ENCODE data around the gene P2RX3.
"Not testable (repeated sequence)": the region's sequence is repeated elsewhere in the genome, so short reads cannot be mapped to it uniquely, and the experiment has no call there.

P2RX3 gene

GRCh38 chr11:57338142-57338541, at the start of gene P2RX3:
P2RX3 (plus strand) TSS chr11:57338352; CDS start chr11:57338551, 199 bp downstream.
- DNase-seq (ENCODE audit: low read depth in 2 of 2), result no peak

DNA sequence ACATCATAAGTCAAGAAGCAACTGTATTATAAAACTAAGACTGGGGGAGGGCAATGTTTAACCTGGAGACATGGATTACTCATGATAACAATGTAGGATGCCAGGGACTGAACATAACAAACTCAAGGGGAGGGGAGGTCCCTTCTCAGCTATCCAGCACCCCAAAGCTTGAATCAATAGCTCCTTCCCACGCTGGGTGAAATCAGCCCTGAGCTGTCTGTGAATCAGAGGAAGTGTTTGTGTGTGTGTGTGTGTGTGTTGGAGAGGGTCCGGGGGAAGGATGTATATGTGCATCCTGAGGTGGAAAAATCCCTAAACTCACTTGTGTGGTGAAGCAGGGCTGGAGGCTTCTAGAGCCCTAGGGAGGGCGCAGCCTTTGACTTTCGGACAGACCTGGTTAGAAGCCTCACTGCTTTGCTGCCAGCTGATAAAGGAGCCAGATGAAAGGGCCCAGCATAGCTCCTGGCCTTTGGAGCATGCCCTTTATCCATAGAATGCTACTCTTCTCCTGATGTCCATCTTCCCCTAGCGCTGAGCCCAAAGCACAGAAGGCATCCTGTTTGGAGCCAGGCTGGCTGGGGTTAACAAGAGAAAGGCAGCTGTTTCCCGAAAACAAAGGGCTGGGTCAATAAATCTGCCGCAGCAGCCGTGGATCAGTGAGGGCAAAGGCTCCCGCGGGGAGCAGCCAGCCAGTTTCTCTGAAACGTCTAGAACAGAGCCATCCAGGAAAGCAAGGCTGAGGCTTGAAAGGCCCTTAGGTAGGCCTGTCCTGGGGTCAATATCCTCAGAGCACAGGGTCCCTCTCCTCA, 49.2 kb upstream of the P2RX3 start:
- DNase-seq (ENCODE audit: low read depth in 2 of 2), result no peak

- DNase-seq (ENCODE audit: low read depth in 2 of 2), result no peak
These were observed 47.9 kb upstream of the P2RX3 start for GRCh38 chr11:57290288-57290687.

DNA sequence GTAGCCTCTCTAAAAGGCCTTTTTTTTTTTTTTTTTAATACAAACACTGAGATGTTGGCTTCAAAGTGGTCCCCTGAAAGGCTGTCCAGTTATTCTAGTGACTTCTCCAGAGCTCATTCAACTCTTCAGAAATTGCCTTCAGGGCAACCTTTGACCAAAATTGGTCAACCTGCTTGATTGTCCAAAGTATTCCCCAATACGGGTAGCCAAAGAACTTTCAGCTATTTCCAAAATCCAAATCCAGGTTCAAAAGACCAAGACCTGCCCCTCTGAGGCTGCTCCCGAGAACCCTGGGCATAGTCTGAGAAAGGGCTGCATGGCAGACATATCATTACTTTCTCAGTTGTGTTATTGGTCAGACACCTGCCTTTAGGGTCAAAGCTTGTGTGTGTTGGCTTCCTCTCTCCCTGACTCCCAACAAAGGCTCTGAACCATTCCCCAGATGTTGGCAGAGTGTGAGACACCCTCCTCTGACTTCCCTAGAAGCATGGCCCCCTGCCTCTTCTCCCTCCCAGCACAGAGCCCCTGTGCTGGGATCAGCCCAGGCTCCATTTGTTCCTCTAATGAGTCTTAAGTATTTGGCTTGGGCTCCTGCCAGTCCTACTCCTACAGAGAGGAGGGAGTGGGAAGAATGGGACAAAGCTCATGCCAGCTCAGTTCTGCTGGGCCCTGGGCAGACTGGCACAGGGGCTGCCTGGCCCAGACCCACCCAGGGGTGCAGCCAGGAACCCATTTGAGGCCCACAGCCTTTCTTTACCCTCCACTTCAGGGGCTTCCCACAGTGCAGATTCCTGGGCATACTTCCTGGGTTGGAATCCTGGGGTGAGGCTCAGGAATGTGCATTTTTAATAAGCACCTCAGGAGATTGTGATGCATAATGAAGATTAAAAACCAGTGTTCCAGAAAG, 43.7 kb upstream of the P2RX3 start:
- no peak for DNase-seq (ENCODE audit: low read depth in 2 of 2)

DNA sequence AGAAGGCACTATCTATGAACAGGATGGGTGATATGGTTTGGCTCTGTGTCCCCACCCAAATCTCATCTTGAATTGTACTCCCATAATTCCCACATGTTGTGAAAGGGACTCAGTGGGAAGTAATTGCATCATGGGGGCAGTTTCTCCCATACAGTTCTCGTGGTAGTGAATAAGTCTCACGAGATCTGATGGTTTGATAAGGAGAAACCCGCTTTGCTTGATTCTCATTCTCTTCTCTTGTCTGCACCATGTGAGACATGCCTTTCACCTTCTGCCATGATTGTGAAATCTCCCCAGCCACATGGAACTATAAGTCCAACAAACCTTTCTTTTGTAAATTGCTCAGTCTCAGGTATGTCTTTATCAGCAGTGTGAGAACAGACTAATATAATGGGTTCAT, 41.9 kb upstream of the P2RX3 start:
- not testable (repeated sequence) for DNase-seq (ENCODE audit: low read depth in 2 of 2)

GRCh38 chr11:57297221-57297620, 40.9 kb upstream of the P2RX3 start:
- no peak for DNase-seq (ENCODE audit: low read depth in 2 of 2)

DNA sequence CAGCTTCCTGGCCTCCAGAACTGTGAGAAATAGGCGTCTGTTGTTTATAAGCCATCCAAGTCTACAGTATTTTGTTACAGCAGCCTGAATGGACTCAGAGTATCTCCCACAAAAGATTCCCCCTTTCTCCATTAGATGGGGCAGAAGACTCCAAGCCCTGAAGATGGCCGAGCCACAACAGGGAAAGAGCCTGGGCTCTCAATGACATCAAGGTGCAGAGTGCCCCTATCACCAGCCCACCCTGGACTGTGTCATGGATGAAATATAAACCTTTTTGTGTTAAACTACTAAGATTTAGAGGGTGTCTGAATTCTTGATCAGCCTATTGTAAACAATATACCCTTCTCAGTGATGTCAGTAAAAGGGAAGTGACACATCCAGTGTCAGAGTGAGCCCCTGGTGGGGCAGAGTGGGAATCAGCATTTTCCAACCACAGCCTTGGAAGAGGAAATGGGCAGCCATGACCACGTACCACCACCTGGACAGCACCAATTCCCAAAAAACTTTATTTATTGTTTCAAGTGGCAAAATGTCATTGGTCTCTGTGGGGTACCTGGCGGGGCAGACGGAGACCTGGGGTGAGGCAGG, 38.9 kb upstream of the P2RX3 start:
- no peak for DNase-seq (ENCODE audit: low read depth in 2 of 2)

DNA sequence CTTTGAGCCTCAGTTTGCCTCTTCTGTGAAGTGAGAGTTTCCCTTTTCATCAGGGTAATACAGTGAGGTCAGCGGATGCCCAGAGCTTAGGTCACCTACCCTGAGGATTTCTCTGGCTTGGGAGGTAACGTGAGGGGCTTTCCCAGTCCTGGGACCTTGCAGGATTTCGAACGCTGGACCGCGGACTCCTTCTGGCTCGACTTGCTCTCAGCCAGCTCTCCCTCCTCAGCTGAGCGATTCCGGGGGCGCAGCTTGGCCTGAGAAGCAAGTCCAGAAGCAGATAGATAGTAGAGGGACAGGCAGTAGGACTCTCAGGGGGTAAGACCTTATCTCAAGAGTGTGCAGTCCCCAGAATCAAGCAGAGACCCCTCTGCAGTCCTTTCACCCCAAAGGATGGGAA, 37.4 kb upstream of the P2RX3 start:
- no peak for DNase-seq (ENCODE audit: low read depth in 2 of 2)

DNA sequence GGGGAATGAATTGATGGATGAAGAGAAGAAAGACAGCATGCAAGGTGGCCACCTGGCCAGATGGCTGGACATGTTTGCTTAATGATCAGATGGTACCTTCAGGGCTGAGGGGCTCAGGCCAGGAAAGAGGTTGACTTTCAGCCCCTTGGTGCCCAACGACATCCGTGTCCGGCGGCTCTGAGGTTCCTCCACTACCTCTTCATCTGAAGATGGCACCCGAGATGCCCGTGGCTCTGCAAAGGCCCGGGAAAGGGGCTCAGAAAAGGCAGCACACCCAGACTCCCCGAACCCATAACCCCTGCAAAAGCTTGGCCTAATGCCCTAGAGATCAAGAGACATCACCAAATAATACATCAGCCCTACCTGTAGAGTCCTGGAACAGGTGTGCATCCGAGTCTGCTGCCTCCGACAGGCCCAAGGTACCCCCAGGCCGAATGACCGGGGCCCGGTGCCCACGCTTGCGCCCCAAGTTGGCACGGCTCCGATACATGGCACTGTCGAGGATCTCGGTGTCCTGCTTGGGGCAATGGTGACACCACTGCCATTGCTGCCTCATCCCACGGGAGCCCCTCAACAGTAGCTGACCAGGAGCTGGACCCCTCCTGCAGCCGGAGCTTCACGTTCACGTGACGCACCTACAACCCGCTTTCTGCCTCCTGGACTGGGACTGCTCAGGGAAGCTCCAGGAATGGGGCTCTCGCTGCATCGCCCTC, 36.3 kb upstream of the P2RX3 start:
- no peak for DNase-seq (ENCODE audit: low read depth in 2 of 2)

DNA sequence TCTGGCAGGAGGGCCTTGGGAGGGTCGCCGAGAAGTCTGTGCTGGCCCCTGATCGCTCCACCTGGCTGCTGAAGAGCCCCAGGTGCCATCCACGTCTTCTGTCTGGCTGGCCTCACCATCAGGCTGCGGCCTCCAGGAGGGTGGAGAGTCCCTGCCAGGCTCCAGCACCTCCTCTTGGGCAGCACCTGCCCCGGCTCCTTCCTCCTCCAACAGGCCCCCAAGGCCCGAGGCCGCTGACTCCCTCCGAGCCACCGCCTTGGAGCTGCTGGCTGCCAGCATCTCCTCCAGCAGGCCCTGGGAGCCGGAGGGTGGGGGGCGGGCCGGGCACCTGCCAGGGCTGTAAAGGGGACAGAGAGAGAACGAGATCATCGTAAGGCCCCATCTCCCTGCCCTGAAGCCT, 35.7 kb upstream of the P2RX3 start:
- no peak for DNase-seq (ENCODE audit: low read depth in 2 of 2)

DNA sequence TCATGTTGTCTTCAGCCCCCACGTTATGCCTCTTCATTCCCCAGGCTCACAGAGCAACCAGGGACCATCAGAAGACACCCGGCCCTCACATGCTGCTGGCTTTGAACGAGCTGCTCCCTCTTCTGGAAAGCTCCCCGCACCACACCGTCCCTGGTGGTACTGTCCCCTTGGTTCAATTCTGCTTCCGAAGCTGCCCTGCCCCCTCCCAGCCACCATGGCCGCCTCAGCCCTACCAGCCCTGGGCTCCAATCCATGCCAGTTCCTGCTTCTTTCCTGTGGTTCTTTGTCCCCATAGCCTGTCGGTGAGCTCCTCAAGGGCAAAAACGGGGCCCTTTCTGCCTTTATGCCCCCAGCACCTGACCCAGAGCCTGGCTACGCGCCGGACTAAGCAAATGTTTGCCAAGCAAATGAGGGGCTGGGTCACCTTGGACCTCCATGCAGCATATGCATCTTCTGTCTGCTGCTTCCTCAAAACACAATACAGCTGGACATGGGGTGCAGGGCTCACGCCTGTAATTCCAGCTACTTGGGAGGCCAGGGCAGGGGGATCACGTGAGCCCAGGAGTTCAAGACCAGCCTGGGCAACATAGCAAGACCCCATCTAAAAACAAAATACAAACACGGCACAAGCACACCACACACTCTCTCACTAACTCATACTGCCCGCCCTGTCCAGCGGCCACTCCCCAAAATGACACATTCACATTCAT, 34.7 kb upstream of the P2RX3 start:
- no peak for DNase-seq (ENCODE audit: low read depth in 2 of 2)

DNA sequence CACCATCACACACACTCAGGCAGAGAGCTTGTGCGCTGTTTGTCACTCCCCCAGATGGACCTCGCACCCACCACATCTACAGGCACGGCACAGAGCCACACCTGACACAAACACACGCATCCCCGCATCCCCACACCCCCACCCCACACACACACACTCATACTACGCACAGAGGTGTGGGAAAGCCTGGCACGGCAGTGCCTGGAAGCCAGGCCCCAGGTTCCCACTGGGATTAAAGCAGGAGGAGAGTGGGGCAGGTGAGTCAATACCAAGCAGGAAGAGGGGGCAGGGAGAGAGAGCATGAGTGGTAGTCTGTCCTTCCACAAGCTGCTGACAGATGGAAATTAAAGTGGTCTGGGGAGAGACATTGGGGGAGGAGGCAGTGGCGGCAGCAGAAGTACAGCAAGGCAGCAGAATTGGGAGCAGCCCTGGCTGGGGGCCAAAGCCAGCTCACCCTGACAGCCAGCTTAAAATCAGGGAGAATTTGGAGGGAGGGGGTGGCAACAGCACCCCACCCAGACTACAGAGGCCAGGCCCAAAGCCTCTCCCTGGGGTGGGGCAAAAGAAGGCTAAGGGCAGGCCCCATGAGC, 34.1 kb upstream of the P2RX3 start:
- DNase-seq (ENCODE audit: low read depth in 2 of 2), result no peak

- DNase-seq (ENCODE audit: low read depth in 2 of 2), result no peak
These were observed 32.6 kb upstream of the P2RX3 start for GRCh38 chr11:57305523-57305922.

- DNase-seq (ENCODE audit: low read depth in 2 of 2), result no peak
These were observed 31.8 kb upstream of the P2RX3 start for GRCh38 chr11:57306161-57306876.

GRCh38 chr11:57306940-57307565, 31.1 kb upstream of the P2RX3 start:
- DNase-seq (ENCODE audit: low read depth in 2 of 2), result no peak

GRCh38 chr11:57307666-57308270, 30.4 kb upstream of the P2RX3 start:
- no peak for DNase-seq (ENCODE audit: low read depth in 2 of 2)

DNA sequence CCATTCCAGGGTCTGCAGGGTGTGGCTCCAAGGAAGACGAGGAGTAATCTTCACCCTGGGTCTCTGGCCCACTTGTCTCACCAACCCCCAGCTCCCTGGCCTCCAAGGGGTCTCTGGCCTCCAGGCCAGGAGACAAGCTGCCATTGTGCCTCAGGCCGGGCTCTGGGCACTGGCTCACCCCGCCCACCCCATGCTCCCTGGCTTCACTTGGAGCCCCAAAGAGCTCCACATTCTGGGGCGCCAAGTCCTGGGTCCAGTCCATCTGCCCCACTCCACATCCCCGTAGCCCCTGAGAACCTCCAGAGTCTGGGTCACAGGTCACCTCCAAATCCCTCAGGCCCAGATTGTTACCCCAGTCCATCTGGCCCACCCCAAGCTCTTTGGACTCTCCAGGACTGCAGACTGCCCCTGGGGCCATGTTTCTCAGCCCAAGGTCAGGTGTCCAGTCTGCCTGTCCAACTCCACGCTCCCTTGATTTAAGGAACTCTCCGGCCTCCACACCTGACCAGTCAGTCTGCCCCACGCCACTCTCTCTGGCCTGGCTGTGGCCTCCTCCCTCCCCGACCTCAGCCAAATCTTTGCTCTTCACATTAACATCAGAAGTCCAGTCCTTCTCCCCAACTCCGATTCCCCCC, 29.6 kb upstream of the P2RX3 start:
- DNase-seq (ENCODE audit: low read depth in 2 of 2), result no peak

GRCh38 chr11:57309106-57310059, 28.8 kb upstream of the P2RX3 start:
- no peak for DNase-seq (ENCODE audit: low read depth in 2 of 2)

Measured in stimulated activated CD8-positive, alpha-beta memory T cell treated with anti-CD3 and anti-CD28 coated beads, Interleukin-2, amount 100 ng/mL, for 1 hour (primary cell).